AG04449 (cell line): ENCODE results near the gene PEX14.

ENCODE experiments used
- CTCF ChIA-PET: fragments of 350-600 bp; formaldehyde crosslinking; extraction: SDS; loops from one replicate; lab custom pipeline; 2021; ENCODE audit warnings: antibody characterized with exemption; lab: Yijun Ruan, JAX
- POLR2A ChIA-PET: fragments of 400-600, 350-600 bp; formaldehyde crosslinking; extraction: SDS; loops from one replicate; lab custom pipeline; 2020; ENCODE audit warnings: antibody characterized with exemption, inconsistent platforms; lab: Yijun Ruan, JAX
- DNase-seq: peaks from one replicate; pipeline ENCODE4 v3.0.0-alpha.2; 2010; ENCODE audit warnings: low read depth, low spot score
- H3K4me3 ChIP-seq: 2 replicates; pipeline ENCODE4 v1.5.1; 2011; ENCODE audit warnings: low read depth, mild to moderate bottlenecking, control low read depth, low read length
- TF ChIP-seq, protein P1 (sequence below): IDR thresholded peaks from one replicate; pipeline ENCODE4 v1.5.1; 2011; ENCODE audit warnings: mild to moderate bottlenecking, moderate library complexity, low read length, control low read depth, inconsistent platforms; ENCODE audit not compliant: insufficient read depth; ENCODE audit errors: missing control alignments

PEX14 gene

DNA sequence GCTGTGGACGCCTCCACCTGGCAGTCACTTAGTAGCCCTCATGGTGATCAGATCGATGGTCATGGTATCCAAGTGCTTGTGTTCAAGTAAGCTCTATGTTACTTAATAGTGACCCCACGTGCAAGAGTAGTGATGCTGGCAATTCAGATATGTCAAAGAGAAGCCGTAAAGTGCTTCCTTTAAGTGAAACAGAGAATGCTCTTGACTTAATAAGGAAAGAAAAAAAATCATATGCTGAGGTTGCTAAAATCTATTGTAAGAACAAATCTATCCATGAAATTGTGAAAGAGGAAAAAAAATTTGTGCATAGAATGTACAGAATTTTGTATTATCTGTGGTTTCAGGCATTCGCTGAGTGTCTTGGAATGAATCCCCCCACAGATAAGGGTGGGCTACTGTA lies 113.9 kb downstream of the PEX14 start:
- TF ChIP-seq, protein P1, sequence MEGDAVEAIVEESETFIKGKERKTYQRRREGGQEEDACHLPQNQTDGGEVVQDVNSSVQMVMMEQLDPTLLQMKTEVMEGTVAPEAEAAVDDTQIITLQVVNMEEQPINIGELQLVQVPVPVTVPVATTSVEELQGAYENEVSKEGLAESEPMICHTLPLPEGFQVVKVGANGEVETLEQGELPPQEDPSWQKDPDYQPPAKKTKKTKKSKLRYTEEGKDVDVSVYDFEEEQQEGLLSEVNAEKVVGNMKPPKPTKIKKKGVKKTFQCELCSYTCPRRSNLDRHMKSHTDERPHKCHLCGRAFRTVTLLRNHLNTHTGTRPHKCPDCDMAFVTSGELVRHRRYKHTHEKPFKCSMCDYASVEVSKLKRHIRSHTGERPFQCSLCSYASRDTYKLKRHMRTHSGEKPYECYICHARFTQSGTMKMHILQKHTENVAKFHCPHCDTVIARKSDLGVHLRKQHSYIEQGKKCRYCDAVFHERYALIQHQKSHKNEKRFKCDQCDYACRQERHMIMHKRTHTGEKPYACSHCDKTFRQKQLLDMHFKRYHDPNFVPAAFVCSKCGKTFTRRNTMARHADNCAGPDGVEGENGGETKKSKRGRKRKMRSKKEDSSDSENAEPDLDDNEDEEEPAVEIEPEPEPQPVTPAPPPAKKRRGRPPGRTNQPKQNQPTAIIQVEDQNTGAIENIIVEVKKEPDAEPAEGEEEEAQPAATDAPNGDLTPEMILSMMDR: no peak
- DNase-seq: no peak
- ChIA-PET CTCF (no interaction called here), POLR2A (no interaction called here)
- H3K4me3 ChIP-seq: no peak overlapping the region

DNA sequence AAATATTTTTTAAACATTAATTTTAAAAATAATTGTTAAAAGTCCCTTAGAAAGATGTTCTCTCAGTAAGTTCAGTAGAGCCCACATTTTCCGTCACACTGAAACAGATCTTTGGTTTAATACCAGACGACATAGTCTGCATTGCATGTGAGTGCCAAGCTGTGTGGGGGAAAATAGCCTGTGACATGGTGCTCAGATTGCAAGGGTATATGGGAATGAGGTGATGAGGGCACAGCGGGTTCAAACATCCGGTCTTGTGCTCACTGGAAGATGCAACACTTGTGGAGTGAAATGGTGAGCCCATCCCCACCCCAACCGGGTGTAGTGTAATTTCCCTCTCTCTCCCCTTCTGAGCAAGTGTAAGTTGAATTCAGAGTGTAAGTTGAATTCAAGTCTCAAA lies 114.3 kb downstream of the PEX14 start:
- POLR2A ChIA-PET: no interaction called here
- TF ChIP-seq, protein P1: no peak
- CTCF ChIA-PET: no interaction called here
- no peak overlapping the region for H3K4me3 ChIP-seq
- no peak for DNase-seq

DNA sequence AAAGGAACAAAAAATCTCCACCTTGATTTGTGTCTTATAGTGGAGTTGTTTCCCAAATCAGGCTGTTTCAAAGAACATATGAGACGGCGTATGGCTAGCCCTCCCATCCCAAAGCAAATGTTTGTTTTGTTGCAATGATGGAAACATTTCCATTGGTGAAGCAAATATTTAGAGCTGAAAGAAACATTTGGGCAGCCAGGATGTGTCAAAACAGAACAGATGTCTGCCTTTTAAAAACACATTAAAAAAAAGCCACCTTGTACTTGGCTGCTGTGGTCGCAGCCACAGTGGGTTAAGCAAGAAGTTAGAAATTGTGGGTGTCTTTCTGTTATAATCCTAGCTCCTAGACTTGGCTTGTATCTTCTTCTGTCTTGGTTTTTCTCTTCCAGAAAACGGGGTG lies 116.3 kb downstream of the PEX14 start:
- TF ChIP-seq, protein P1: no peak
- ChIA-PET CTCF (interaction anchor here (1.0 kb wide), 1 partner anchor 9 kb away, joined by 3 read pairs; no protein-coding TSS in a partner anchor), POLR2A (no interaction called here)
- no peak overlapping the region for H3K4me3 ChIP-seq
- DNase-seq: no peak

DNA sequence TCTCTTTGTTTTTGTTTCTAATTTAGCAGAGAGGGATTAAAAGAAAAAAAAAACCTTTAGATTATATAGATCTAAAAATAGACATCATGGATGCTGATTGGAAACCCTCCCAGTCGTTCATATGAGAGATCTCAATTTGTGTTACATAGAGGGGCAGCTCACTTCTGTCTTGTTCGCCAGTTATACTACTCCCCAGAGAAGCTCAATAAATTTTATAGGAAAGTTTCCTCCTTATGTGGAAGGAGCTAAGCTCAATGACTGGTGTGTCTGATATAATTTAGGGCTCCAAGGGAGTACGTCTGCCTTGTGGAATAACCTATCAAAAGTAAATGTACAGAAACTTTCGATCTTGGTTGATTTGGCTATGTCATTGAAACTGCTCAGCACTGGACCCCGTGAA lies 117.6 kb downstream of the PEX14 start:
- no peak for DNase-seq
- ChIA-PET CTCF (no interaction called here), POLR2A (no interaction called here)
- TF ChIP-seq, protein P1: no peak
- no peak overlapping the region for H3K4me3 ChIP-seq

DNA sequence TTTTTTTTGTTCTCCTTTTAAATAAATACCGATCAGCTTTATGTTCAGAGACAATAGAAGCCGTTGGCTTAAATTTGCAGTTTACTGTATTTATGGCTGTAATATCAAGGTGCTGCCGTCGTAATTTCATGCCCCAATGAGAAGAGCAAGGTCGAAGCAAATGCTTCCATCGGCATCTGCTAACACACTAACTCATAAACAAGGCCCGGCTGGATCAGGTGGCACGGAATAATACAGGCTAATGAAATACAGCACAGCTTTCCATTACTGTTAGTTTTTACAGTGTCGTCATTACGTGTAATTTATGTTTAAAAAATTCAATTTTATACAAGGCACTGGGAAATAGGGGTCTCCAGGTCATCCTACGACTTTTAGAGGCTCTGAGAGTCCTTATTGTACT lies 119.0 kb downstream of the PEX14 start:
- POLR2A ChIA-PET: no interaction called here
- H3K4me3 ChIP-seq: no peak overlapping the region
- no peak for DNase-seq
- TF ChIP-seq, protein P1: no peak
- CTCF ChIA-PET: interaction anchor here (1.3 kb wide), 1 partner anchor 11 kb away, joined by 3 read pairs; no protein-coding TSS in a partner anchor

DNA sequence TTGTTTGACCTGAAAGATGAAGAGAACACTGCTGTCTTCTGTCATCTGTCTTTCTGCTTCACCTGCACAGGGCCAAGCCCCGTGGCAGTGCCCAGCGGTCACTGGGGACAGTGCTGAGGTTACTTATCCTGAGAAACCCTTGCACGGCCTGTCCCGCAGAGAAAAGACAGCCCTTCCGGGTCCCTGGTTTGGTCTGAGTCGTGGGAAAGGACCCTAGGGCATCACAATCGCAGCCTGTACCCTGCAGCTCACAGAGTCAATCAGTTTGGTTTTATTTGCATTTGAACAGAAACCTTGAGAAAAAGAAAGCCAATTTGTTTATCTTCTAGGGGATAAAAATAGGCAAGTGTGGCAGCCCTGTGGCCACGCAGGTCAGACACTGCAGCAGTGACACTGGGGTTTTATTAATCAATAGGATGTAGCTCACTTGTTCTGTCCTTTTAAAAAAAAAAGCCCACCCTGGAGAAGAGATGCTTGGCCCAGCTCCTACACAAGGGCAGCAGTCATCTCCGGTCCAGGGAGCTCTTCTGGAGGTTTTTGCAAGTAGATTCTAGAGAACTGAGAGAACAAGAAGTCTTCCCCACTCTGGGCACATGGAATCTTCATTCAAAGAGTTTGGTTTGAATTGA lies 120.0 kb downstream of the PEX14 start:
- H3K4me3 ChIP-seq: no peak overlapping the region
- ChIA-PET CTCF (interaction anchor here (0.9 kb wide), 1 partner anchor 86 kb away, joined by 3 read pairs; no protein-coding TSS in a partner anchor), POLR2A (no interaction called here)
- DNase-seq: no peak
- TF ChIP-seq, protein P1: no peak
